Upper lobe of left lung (tissue), 6 donors: ENCODE measurements around the gene PNPLA8. TPM values are rescaled to one million over a fixed set of nuclear protein-coding genes. Genes with fewer than 3 reads are reported as not detected.

Experiments used
- ATAC-seq, 2 donors: fragments of 200-7000 bp; cut with Tn5 transposase; one replicate each; pipeline ENCODE4 v1.9.1; 2022; ENCODE audit warnings: mild to moderate bottlenecking in 2 of 2, moderate library complexity in 2 of 2; ENCODE audit not compliant: low FRiP score in 2 of 2
- DNase-seq, 2 donors: peaks; one replicate each; pipeline ENCODE4 v3.0.0-alpha.2; 2019 to 2020
- H3K27ac ChIP-seq, 4 donors: fragments of 200-600 bp; sonication (generic); one replicate each; pipeline ENCODE4 v1.5.1; 2016 to 2019
- H3K27me3 ChIP-seq, 4 donors: fragments of 200-600 bp; sonication (generic); one replicate each; pipeline ENCODE4 v1.5.1; 2017 to 2019
- H3K36me3 ChIP-seq, 4 donors: fragments of 200-600 bp; sonication (generic); one replicate each; pipeline ENCODE4 v1.5.1; 2016 to 2019
- H3K4me1 ChIP-seq, 4 donors: fragments of 200-600 bp; sonication (generic); one replicate each; pipeline ENCODE4 v1.5.1; 2018 to 2019
- H3K4me3 ChIP-seq, 4 donors: fragments of 200-600 bp; sonication (generic); one replicate each; pipeline ENCODE4 v1.5.1; 2017 to 2019; ENCODE audit warnings: mild to moderate bottlenecking in 2 of 4, moderate library complexity in 1 of 4
- H3K9me3 ChIP-seq, 4 donors: fragments of 200-600 bp; sonication (generic); one replicate each; pipeline ENCODE4 v1.5.1; 2018 to 2019
- EP300 ChIP-seq, 4 donors: sonication (generic); formaldehyde crosslinking; IDR thresholded peaks; one replicate each; pipeline ENCODE4 v1.5.1; 2017; ENCODE audit warnings: antibody characterized with exemption in 4 of 4, control low read depth in 2 of 4
- POLR2A ChIP-seq, 4 donors: fragments of 450-650 bp; IDR thresholded peaks; one replicate each; pipeline ENCODE4 v1.5.1; 2016 to 2017; ENCODE audit warnings: antibody characterized with exemption in 4 of 4, mild to moderate bottlenecking in 2 of 4
- POLR2AphosphoS5 ChIP-seq, 2 donors: sonication (generic); formaldehyde crosslinking; IDR thresholded peaks; one replicate each; pipeline ENCODE4 v1.5.1; 2017; ENCODE audit warnings: antibody characterized with exemption in 2 of 2
- WGBS, 2 donors: methylation state at CpG; one replicate each; pipeline ENCODE4 v1.1.5; 2017 to 2018; 5-methylcytosine and 5-hydroxymethylcytosine counted together
- total RNA-seq, 6 donors: library from RNA; depleted of rRNA in 4 of 6; stranded (reverse); fragments of >200 nt in 4 of 6; gene quantifications; one replicate each; pipeline versions ENCODE4 v1.1.0 to v1.2.1, GENCODE V29; 2016 to 2021
- TF ChIP-seq, protein P1 (sequence below), 6 experiments: fragments of 450-650 bp in 4 of 6; fragments of 200-600 bp in 2 of 6; sonication (generic) in 2 of 6; IDR thresholded peaks; one replicate each; pipeline ENCODE4 v1.5.1; 2016 to 2019; ENCODE audit warnings: antibody characterized with exemption in 6 of 6
- donor health status: DM: no; HTN: no; CAD: no; lungs with moderate emphysema.
- donor health status: DM: no; HTN: yes; CAD: no; lungs with severe emphysema.

PNPLA8 gene
- total RNA-seq, 6 donors from 2014 or later = 6.5 to 39.1 (median 23.9) TPM

DNA sequence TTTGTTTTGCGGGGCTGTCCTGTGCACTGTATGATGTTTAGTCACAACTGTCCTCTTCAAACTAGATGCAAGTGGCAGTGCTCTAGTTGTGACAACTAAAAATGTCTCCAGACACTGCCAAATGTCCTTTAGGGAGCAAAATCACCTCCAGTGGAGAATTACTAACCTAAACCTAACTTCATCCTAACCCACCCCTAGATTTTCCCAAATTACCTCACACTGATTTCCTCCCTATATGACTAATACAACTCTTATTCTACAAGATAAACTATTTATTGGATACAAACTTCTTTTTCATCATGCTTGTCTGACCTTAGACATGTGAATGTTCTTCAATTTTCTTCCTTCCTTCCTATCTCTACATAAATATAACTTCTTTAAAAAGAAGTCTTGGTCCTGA is 26.4 kb downstream of the PNPLA8 start:
- Histone ChIP-seq H3K36me3 (peaks cover 6 to 68% (median 14%) of the 10 kb centered on the region in 4 donors), H3K27ac (no peak overlapping the region)

DNA sequence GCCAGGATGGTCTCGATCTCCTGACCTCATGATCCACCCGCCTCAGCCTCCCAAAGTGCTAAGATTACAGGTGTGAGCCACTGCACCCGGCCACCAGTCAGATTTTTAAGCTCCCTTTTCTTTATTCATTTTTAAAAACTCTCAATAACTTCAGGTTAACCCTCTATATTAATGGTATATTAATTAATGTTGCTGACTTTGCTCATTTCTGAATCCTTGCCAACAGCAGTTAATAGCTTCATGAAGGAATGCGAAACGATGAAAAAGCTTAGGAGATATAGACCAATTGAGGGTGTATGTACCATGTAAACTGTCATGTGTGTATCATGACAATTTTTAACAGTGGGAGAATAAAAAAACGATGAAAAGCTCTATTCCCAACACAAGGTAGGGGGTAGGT is 27.5 kb downstream of the PNPLA8 start:
- no peaks in the 10 kb centered on the region for H3K4me1 ChIP-seq
- H3K27me3 ChIP-seq = no peaks in the 10 kb centered on the region
- H3K9me3 ChIP-seq = no peaks in the 10 kb centered on the region
- no peak for DNase-seq
- 91 to 92% methylated on average over 6 of the region's 6 CpGs for WGBS, 2 donors
- H3K36me3 ChIP-seq = peaks cover 6 to 75% (median 16%) of the 10 kb centered on the region in 4 donors
- TF ChIP-seq EP300 (IDR thresholded peaks at IDR 0.05) (no peak), POLR2A (IDR thresholded peaks at IDR 0.05) (no peak), POLR2AphosphoS5 (IDR thresholded peaks at IDR 0.05) (no peak)
- TF ChIP-seq, protein P1, sequence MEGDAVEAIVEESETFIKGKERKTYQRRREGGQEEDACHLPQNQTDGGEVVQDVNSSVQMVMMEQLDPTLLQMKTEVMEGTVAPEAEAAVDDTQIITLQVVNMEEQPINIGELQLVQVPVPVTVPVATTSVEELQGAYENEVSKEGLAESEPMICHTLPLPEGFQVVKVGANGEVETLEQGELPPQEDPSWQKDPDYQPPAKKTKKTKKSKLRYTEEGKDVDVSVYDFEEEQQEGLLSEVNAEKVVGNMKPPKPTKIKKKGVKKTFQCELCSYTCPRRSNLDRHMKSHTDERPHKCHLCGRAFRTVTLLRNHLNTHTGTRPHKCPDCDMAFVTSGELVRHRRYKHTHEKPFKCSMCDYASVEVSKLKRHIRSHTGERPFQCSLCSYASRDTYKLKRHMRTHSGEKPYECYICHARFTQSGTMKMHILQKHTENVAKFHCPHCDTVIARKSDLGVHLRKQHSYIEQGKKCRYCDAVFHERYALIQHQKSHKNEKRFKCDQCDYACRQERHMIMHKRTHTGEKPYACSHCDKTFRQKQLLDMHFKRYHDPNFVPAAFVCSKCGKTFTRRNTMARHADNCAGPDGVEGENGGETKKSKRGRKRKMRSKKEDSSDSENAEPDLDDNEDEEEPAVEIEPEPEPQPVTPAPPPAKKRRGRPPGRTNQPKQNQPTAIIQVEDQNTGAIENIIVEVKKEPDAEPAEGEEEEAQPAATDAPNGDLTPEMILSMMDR (IDR thresholded peaks at IDR 0.05) = no peak
- no peak overlapping the region for H3K4me3 ChIP-seq
- no peak for ATAC-seq
- no peak overlapping the region for H3K27ac ChIP-seq

More for the DNA sequence above, 26.4 kb downstream of the PNPLA8 start:
- no peaks in the 10 kb centered on the region for H3K9me3 ChIP-seq
- no peak for TF ChIP-seq POLR2AphosphoS5 (IDR thresholded peaks at IDR 0.05)
- TF ChIP-seq, protein P1 (IDR thresholded peaks at IDR 0.05) = no peak
- no peak for TF ChIP-seq POLR2A (IDR thresholded peaks at IDR 0.05)
- TF ChIP-seq EP300 (IDR thresholded peaks at IDR 0.05) = no peak
- ATAC-seq (no peak), DNase-seq (no peak)
- no peak overlapping the region for H3K4me3 ChIP-seq
- H3K4me1 ChIP-seq = peaks cover 0 to 4% (median 0%) of the 10 kb centered on the region in 4 donors
- H3K27me3 ChIP-seq = no peaks in the 10 kb centered on the region
- WGBS, 2 donors = 92 to 93% methylated on average over 1 of the region's 1 CpG

DNA sequence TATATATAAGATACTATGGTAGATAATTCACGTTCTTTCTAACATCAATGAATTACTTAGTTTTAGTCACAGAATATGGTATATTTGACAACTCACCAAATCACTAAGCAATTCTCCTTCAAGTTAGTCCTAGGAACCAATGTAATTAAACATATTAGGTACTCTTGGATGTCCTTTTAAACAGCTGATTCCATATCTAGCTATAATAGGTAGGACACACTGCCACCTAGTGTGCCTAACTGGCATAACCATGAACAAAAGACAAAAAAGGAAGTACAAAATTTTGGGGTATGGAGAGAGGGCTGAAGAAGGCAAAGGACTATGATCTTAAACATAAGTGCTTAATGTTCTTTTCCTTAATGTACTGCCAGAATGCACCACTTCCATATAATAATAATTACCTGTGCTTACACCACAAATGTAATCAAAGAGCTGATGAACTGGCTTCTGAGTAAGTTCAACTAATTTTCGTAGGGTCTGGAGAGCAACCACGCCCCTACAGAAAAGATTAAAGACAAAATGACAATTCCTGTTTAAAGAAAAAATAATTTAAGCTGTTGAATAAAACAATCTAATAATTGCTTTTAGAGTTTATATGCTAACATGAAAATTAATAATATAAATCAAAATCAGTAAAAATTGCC is 28.7 kb downstream of the PNPLA8 start:
- Histone ChIP-seq H3K4me3 (no peak overlapping the region), H3K9me3 (no peaks in the 10 kb centered on the region), H3K36me3 (peaks cover 6 to 72% (median 16%) of the 10 kb centered on the region in 4 donors), H3K27me3 (no peaks in the 10 kb centered on the region), H3K27ac (no peak overlapping the region), H3K4me1 (no peaks in the 10 kb centered on the region)
- ATAC-seq (peak in 1 of 2 donors; percentile 81), DNase-seq (peak in 1 of 2 donors; percentile 22)
- 93 to 94% methylated on average over 3 of the region's 3 CpGs for WGBS, 2 donors
- TF ChIP-seq POLR2A (IDR thresholded peaks at IDR 0.05) = no peak
- TF ChIP-seq, protein P1 (IDR thresholded peaks at IDR 0.05) = peak; percentile 61 to 75 (median 72)

DNA sequence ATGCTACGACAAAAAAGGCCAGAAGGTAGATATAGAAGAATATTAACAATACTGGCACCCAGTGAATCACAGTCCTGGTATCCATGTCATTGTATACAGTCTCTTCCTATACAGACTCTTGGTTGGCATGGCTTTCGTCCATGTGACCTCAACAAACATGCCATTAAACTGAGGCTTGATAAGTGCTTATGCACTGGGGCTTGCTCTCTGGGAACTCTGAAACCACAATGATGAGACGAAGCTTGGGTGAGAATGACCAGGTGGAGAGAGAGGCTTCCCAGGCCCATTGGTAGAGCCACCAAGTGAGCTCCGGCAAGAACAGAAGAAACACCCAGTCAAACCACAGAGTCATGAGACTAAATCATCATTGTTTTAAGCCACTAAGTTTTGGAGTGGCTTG is 33.2 kb downstream of the PNPLA8 start:
- Histone ChIP-seq H3K27me3 (no peaks in the 10 kb centered on the region), H3K4me1 (peaks cover 0 to 15% (median 7%) of the 10 kb centered on the region in 4 donors), H3K36me3 (peaks cover 0 to 56% (median 11%) of the 10 kb centered on the region in 4 donors), H3K9me3 (no peaks in the 10 kb centered on the region), H3K4me3 (no peak overlapping the region), H3K27ac (no peak overlapping the region)
- ATAC-seq = no peak
- WGBS, 2 donors = 86 to 91% methylated on average over 4 of the region's 4 CpGs
- no peak for DNase-seq
- TF ChIP-seq POLR2AphosphoS5 (IDR thresholded peaks at IDR 0.05) (no peak), POLR2A (IDR thresholded peaks at IDR 0.05) (no peak), EP300 (IDR thresholded peaks at IDR 0.05) (no peak)
- TF ChIP-seq, protein P1 (IDR thresholded peaks at IDR 0.05) = no peak
